HEK293 (cell line): ENCODE measurements around the gene SIPA1.

Source experiments
- KLF1 ChIP-seq: fragments of 450-650 bp; formaldehyde crosslinking; IDR thresholded peaks from 2 replicates; pipeline ENCODE4 v1.5.1; 2016; ENCODE audit warnings: missing biosample characterization, missing genetic modification characterization
- MZF1 ChIP-seq: fragments of 450-650 bp; formaldehyde crosslinking; IDR thresholded peaks from 2 replicates; pipeline ENCODE4 v1.5.1; 2017; ENCODE audit warnings: missing biosample characterization, missing genetic modification characterization, borderline replicate concordance
- OVOL3 ChIP-seq: fragments of 450-650 bp; formaldehyde crosslinking; IDR thresholded peaks from 2 replicates; pipeline ENCODE4 v1.5.1; 2016; ENCODE audit warnings: missing biosample characterization, missing genetic modification characterization
- RBAK ChIP-seq: fragments of 450-650 bp; formaldehyde crosslinking; IDR thresholded peaks from 2 replicates; pipeline ENCODE4 v1.5.1; 2016; ENCODE audit warnings: missing biosample characterization, missing genetic modification characterization
- TCF7L2 ChIP-seq: IDR thresholded peaks from 2 replicates; pipeline ENCODE4 v1.6.1; 2011; ENCODE audit warnings: low read depth, mild to moderate bottlenecking, inconsistent platforms, low read length, moderate library complexity, borderline replicate concordance
- ZBTB17 ChIP-seq: fragments of 450-650 bp; formaldehyde crosslinking; IDR thresholded peaks from 2 replicates; pipeline ENCODE4 v1.5.1; 2016; ENCODE audit warnings: missing biosample characterization, missing genetic modification characterization
- ZBTB21 ChIP-seq: fragments of 450-650 bp; formaldehyde crosslinking; IDR thresholded peaks from 2 replicates; pipeline ENCODE4 v1.5.1; 2017; ENCODE audit warnings: missing biosample characterization, missing genetic modification characterization
- ZBTB7A ChIP-seq: fragments of 450-650 bp; formaldehyde crosslinking; IDR thresholded peaks from 2 replicates; pipeline ENCODE4 v1.5.1; 2016; ENCODE audit warnings: low read depth, missing biosample characterization, missing genetic modification characterization
- ZBTB8A ChIP-seq: fragments of 450-650 bp; formaldehyde crosslinking; IDR thresholded peaks from 2 replicates; pipeline ENCODE4 v1.5.1; 2016; ENCODE audit warnings: missing biosample characterization, missing genetic modification characterization
- ZFHX2 ChIP-seq: fragments of 450-650 bp; formaldehyde crosslinking; conservative IDR thresholded peaks from 2 replicates; pipeline ENCODE4 v1.5.1; 2016; ENCODE audit warnings: missing biosample characterization, missing genetic modification characterization
- ZFP3 ChIP-seq: fragments of 450-650 bp; formaldehyde crosslinking; IDR thresholded peaks from 2 replicates; pipeline ENCODE4 v1.5.1; 2016; ENCODE audit warnings: low read depth, missing biosample characterization, missing genetic modification characterization
- ZFP69B ChIP-seq: fragments of 450-650 bp; formaldehyde crosslinking; IDR thresholded peaks from 2 replicates; pipeline ENCODE4 v1.5.1; 2016; ENCODE audit warnings: missing biosample characterization, missing genetic modification characterization
- ZIC2 ChIP-seq: fragments of 450-650 bp; formaldehyde crosslinking; IDR thresholded peaks from 2 replicates; pipeline ENCODE4 v1.5.1; 2016; ENCODE audit warnings: missing biosample characterization, missing genetic modification characterization
- ZNF10 ChIP-seq: fragments of 450-650 bp; formaldehyde crosslinking; IDR thresholded peaks from 2 replicates; pipeline ENCODE4 v1.5.1; 2017; ENCODE audit warnings: missing biosample characterization, missing genetic modification characterization
- ZNF146 ChIP-seq: fragments of 450-650 bp; formaldehyde crosslinking; IDR thresholded peaks from 2 replicates; pipeline ENCODE4 v1.5.1; 2016; ENCODE audit warnings: missing biosample characterization, missing genetic modification characterization
- ZNF174 ChIP-seq: fragments of 450-650 bp; formaldehyde crosslinking; IDR thresholded peaks from 2 replicates; pipeline ENCODE4 v1.5.0; 2017; ENCODE audit warnings: missing biosample characterization, mild to moderate bottlenecking, missing genetic modification characterization
- ZNF175 ChIP-seq: fragments of 450-650 bp; formaldehyde crosslinking; IDR thresholded peaks from 2 replicates; pipeline ENCODE4 v1.5.1; 2016; ENCODE audit warnings: missing biosample characterization, missing genetic modification characterization
- ZNF211 ChIP-seq: fragments of 450-650 bp; formaldehyde crosslinking; IDR thresholded peaks from 2 replicates; pipeline ENCODE4 v1.5.1; 2016; ENCODE audit warnings: low read depth, missing biosample characterization, missing genetic modification characterization
- ZNF223 ChIP-seq: fragments of 450-650 bp; formaldehyde crosslinking; IDR thresholded peaks from 2 replicates; pipeline ENCODE4 v1.5.1; 2016; ENCODE audit warnings: missing biosample characterization, missing genetic modification characterization
- ZNF311 ChIP-seq: fragments of 450-650 bp; formaldehyde crosslinking; IDR thresholded peaks from 2 replicates; pipeline ENCODE4 v1.5.1; 2017; ENCODE audit warnings: missing biosample characterization, missing genetic modification characterization, borderline replicate concordance
- ZNF416 ChIP-seq: fragments of 450-650 bp; formaldehyde crosslinking; IDR thresholded peaks from 2 replicates; pipeline ENCODE4 v1.5.1; 2016; ENCODE audit warnings: missing biosample characterization, missing genetic modification characterization
- ZNF48 ChIP-seq: fragments of 450-650 bp; formaldehyde crosslinking; IDR thresholded peaks from 2 replicates; pipeline ENCODE4 v1.5.1; 2016; ENCODE audit warnings: missing biosample characterization, missing genetic modification characterization
- ZNF585B ChIP-seq: fragments of 450-650 bp; formaldehyde crosslinking; IDR thresholded peaks from 2 replicates; pipeline ENCODE4 v1.5.1; 2016; ENCODE audit warnings: missing biosample characterization, missing genetic modification characterization
- ZNF629 ChIP-seq: fragments of 450-650 bp; formaldehyde crosslinking; IDR thresholded peaks from 2 replicates; pipeline ENCODE4 v1.5.1; 2017; ENCODE audit warnings: missing biosample characterization, missing genetic modification characterization
- ZNF670 ChIP-seq: fragments of 450-650 bp; formaldehyde crosslinking; IDR thresholded peaks from 2 replicates; pipeline ENCODE4 v1.5.1; 2016; ENCODE audit warnings: missing biosample characterization, missing genetic modification characterization, low read depth
- TF ChIP-seq, protein P1 (sequence below): fragments of 450-650 bp; formaldehyde crosslinking; IDR thresholded peaks from 2 replicates; pipeline ENCODE4 v1.5.1; 2016; ENCODE audit warnings: missing biosample characterization, missing genetic modification characterization
- TF ChIP-seq, protein P2 (sequence below): fragments of 450-650 bp; formaldehyde crosslinking; IDR thresholded peaks from 2 replicates; pipeline ENCODE4 v1.5.1; 2016; ENCODE audit warnings: missing biosample characterization, missing genetic modification characterization
- TF ChIP-seq, protein P3 (sequence below): fragments of 450-650 bp; formaldehyde crosslinking; IDR thresholded peaks from 2 replicates; pipeline ENCODE4 v1.5.1; 2016; ENCODE audit warnings: missing biosample characterization, missing genetic modification characterization, borderline replicate concordance
- TF ChIP-seq, protein P4 (sequence below): fragments of 450-650 bp; formaldehyde crosslinking; IDR thresholded peaks from 2 replicates; pipeline ENCODE4 v1.5.1; 2016; ENCODE audit warnings: missing biosample characterization, missing genetic modification characterization
- TF ChIP-seq, protein P5 (sequence below): fragments of 450-650 bp; formaldehyde crosslinking; IDR thresholded peaks from 2 replicates; pipeline ENCODE4 v1.5.1; 2016; ENCODE audit warnings: missing biosample characterization, missing genetic modification characterization
- TF ChIP-seq, protein P6 (sequence below): fragments of 450-650 bp; IDR thresholded peaks from 2 replicates; pipeline ENCODE4 v1.5.1; 2018; ENCODE audit warnings: missing biosample characterization, mild to moderate bottlenecking, missing genetic modification characterization

Gene SIPA1

DNA sequence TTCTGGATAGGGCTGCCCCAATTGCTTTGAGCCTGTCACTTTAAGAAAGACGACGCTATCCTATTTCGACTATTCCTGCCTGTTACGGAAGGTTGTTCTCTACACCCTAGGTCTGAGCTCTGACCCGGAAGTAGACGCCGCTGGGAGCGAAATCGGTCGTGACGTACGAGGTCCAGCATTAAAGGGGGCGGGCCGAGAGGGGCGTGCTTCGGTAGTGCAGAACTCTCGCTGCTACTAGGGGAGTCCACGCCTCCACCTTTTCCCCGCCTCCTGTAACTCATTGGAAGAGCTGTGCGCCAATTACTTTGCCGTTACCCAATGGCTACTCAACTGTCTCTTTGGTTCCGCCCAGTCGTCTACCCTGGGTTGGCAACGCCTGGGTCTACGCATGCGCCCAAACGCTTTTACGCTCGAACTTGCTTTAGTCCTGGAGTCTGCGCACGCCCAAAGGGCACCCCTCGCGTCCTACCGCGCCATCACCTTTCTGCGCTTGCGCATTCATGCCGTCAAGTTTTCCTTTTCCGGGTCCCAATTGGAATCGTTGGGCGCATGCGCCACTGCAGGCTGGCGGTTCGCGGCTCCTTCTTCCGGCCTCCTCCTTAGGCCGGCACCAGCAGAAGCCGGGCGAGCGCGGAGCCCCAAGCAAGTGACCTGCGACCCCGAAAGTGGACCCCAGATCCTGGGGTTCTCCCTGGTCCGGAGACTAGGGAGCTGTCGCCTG, 22.5 kb upstream of the SIPA1 start, which contains the start of gene PCNX3 (continued):
- TF ChIP-seq, protein P1, sequence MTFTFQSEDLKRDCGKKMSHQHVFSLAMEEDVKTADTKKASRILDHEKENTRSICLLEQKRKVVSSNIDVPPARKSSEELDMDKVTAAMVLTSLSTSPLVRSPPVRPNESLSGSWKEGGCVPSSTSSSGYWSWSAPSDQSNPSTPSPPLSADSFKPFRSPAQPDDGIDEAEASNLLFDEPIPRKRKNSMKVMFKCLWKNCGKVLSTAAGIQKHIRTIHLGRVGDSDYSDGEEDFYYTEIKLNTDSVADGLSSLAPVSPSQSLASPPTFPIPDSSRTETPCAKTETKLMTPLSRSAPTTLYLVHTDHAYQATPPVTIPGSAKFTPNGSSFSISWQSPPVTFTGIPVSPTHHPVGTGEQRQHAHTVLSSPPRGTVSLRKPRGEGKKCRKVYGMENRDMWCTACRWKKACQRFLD (tag by site-specific recombination) = peak; percentile 71; the same call in 1 of the 2 replicates
- TF ChIP-seq KLF1 (tag by site-specific recombination) = 0 out of 2 replicates have a peak, but pooled peaks have one; percentile 32
- no peak for TF ChIP-seq ZFHX2 (tag by site-specific recombination)
- TF ChIP-seq ZNF175 (tag by site-specific recombination) = no peak
- no peak for TF ChIP-seq MZF1 (tag by site-specific recombination)
- TF ChIP-seq, protein P2, sequence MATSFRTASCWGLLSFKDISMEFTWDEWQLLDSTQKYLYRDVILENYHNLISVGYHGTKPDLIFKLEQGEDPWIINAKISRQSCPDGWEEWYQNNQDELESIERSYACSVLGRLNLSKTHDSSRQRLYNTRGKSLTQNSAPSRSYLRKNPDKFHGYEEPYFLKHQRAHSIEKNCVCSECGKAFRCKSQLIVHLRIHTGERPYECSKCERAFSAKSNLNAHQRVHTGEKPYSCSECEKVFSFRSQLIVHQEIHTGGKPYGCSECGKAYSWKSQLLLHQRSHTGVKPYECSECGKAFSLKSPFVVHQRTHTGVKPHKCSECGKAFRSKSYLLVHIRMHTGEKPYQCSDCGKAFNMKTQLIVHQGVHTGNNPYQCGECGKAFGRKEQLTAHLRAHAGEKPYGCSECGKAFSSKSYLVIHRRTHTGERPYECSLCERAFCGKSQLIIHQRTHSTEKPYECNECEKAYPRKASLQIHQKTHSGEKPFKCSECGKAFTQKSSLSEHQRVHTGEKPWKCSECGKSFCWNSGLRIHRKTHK = no peak
- peak; percentile 31; the same call in 1 of the 2 replicates for TF ChIP-seq ZFP69B (tag by site-specific recombination)
- peak; percentile 99 for TF ChIP-seq ZBTB17 (tag by site-specific recombination)
- TF ChIP-seq ZBTB7A (tag by site-specific recombination) = no peak
- no peak for TF ChIP-seq ZFP3 (tag by site-specific recombination)
- no peak for TF ChIP-seq ZNF585B
- TF ChIP-seq ZNF211 (tag by site-specific recombination) = no peak
- no peak for TF ChIP-seq ZNF670 (tag by site-specific recombination)
- no peak for TF ChIP-seq ZNF311 (tag by site-specific recombination)
- TF ChIP-seq OVOL3 (tag by site-specific recombination) = no peak
- no peak for TF ChIP-seq ZNF10 (tag by site-specific recombination)
- TF ChIP-seq ZNF174 (tag by site-specific recombination) = no peak
- TF ChIP-seq, protein P3, sequence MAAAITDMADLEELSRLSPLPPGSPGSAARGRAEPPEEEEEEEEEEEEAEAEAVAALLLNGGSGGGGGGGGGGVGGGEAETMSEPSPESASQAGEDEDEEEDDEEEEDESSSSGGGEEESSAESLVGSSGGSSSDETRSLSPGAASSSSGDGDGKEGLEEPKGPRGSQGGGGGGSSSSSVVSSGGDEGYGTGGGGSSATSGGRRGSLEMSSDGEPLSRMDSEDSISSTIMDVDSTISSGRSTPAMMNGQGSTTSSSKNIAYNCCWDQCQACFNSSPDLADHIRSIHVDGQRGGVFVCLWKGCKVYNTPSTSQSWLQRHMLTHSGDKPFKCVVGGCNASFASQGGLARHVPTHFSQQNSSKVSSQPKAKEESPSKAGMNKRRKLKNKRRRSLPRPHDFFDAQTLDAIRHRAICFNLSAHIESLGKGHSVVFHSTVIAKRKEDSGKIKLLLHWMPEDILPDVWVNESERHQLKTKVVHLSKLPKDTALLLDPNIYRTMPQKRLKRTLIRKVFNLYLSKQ (tag by site-specific recombination) = no peak
- TF ChIP-seq ZIC2 = no peak
- TF ChIP-seq ZBTB21 (tag by site-specific recombination) = peak; percentile 98
- TF ChIP-seq, protein P4, sequence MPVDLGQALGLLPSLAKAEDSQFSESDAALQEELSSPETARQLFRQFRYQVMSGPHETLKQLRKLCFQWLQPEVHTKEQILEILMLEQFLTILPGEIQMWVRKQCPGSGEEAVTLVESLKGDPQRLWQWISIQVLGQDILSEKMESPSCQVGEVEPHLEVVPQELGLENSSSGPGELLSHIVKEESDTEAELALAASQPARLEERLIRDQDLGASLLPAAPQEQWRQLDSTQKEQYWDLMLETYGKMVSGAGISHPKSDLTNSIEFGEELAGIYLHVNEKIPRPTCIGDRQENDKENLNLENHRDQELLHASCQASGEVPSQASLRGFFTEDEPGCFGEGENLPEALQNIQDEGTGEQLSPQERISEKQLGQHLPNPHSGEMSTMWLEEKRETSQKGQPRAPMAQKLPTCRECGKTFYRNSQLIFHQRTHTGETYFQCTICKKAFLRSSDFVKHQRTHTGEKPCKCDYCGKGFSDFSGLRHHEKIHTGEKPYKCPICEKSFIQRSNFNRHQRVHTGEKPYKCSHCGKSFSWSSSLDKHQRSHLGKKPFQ (tag by site-specific recombination) = no peak
- no peak for TF ChIP-seq ZNF223
- TF ChIP-seq ZNF146 (tag by site-specific recombination) = no peak
- TF ChIP-seq ZNF629 (tag by site-specific recombination) = peak; percentile 99
- no peak for TF ChIP-seq ZNF48 (tag by site-specific recombination)
- TF ChIP-seq, protein P5, sequence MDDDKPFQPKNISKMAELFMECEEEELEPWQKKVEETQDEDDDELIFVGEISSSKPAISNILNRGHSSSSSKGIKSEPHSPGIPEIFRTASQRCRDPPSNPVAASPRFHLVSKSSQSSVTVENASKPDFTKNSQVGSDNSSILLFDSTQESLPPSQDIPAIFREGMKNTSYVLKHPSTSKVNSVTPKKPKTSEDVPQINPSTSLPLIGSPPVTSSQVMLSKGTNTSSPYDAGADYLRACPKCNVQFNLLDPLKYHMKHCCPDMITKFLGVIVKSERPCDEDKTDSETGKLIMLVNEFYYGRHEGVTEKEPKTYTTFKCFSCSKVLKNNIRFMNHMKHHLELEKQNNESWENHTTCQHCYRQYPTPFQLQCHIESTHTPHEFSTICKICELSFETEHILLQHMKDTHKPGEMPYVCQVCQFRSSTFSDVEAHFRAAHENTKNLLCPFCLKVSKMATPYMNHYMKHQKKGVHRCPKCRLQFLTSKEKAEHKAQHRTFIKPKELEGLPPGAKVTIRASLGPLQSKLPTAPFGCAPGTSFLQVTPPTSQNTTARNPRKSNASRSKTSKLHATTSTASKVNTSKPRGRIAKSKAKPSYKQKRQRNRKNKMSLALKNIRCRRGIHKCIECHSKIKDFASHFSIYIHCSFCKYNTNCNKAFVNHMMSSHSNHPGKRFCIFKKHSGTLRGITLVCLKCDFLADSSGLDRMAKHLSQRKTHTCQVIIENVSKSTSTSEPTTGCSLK (tag by site-specific recombination) = no peak
- TF ChIP-seq, protein P6, sequence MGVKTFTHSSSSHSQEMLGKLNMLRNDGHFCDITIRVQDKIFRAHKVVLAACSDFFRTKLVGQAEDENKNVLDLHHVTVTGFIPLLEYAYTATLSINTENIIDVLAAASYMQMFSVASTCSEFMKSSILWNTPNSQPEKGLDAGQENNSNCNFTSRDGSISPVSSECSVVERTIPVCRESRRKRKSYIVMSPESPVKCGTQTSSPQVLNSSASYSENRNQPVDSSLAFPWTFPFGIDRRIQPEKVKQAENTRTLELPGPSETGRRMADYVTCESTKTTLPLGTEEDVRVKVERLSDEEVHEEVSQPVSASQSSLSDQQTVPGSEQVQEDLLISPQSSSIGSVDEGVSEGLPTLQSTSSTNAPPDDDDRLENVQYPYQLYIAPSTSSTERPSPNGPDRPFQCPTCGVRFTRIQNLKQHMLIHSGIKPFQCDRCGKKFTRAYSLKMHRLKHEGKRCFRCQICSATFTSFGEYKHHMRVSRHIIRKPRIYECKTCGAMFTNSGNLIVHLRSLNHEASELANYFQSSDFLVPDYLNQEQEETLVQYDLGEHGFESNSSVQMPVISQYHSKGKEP (tag by site-specific recombination) = peak; percentile 12; the same call in 1 of the 2 replicates
- TF ChIP-seq ZBTB8A = peak; percentile 20; the same call in 1 of the 2 replicates
- no peak for TF ChIP-seq RBAK (tag by site-specific recombination)
- TF ChIP-seq ZNF416 (tag by site-specific recombination) = no peak
- no peak for TF ChIP-seq TCF7L2
